ENCODE results near the gene HNF4A.

Gene HNF4A

GRCh38 chr20:44405785-44406571 lies 50.5 kb downstream of the HNF4A start:
- no peak for DNase-seq (ENCODE audit: low read depth, low spot score)

GRCh38 chr20:44406572-44407137 lies 51.2 kb downstream of the HNF4A start:
- DNase-seq (ENCODE audit: low read depth, low spot score), result no peak

- DNase-seq (ENCODE audit: low read depth, low spot score), result no peak
These were observed 52.1 kb downstream of the HNF4A start for GRCh38 chr20:44407402-44408184.

- no peak for DNase-seq (ENCODE audit: low read depth, low spot score)
These were observed 53.7 kb downstream of the HNF4A start for GRCh38 chr20:44409132-44409600.

- no peak for DNase-seq (ENCODE audit: low read depth, low spot score)
These were observed 55.1 kb downstream of the HNF4A start for GRCh38 chr20:44410583-44411019.

- DNase-seq (ENCODE audit: low read depth, low spot score), result no peak
These were observed 55.7 kb downstream of the HNF4A start for GRCh38 chr20:44411020-44411756.

GRCh38 chr20:44411757-44412401 lies 56.4 kb downstream of the HNF4A start:
- no peak for DNase-seq (ENCODE audit: low read depth, low spot score)

DNA sequence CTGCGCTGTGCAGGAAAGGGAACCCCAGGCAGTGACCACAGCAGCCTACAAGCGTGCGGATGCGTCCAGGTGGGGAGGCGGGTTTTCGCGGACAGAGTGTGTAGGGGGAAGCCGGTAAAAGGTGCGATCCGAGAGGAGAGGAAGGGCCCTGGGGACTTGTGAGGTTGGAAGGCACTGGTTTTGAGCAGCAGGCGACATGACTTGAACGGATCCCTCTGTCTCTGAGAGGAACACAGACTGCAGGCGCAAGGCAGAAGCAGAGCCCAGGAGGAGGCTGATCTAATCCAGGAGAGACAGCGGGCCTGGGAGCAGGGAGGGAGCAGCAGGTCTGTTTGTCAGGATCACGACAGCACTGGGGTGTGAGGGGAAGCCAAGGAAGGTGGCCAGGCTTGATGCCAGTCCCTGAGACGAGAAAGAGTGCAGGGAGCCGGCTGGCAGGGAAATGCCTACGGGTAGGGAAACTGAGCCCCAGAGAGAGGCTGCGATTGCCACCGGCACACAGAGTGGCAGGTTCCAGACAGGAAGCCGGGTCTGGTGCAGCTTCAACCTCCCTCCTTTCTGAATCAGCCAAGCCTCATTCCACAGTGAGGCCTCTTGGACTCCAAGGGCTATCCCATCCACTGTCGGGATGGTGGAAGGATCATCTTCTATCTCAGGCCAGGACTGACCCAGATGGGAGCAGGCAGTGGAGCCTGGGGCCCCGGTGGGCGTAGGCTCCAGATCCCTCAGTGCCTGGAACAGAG lies 57.1 kb downstream of the HNF4A start:
- DNase-seq (ENCODE audit: low read depth, low spot score), result no peak

DNA sequence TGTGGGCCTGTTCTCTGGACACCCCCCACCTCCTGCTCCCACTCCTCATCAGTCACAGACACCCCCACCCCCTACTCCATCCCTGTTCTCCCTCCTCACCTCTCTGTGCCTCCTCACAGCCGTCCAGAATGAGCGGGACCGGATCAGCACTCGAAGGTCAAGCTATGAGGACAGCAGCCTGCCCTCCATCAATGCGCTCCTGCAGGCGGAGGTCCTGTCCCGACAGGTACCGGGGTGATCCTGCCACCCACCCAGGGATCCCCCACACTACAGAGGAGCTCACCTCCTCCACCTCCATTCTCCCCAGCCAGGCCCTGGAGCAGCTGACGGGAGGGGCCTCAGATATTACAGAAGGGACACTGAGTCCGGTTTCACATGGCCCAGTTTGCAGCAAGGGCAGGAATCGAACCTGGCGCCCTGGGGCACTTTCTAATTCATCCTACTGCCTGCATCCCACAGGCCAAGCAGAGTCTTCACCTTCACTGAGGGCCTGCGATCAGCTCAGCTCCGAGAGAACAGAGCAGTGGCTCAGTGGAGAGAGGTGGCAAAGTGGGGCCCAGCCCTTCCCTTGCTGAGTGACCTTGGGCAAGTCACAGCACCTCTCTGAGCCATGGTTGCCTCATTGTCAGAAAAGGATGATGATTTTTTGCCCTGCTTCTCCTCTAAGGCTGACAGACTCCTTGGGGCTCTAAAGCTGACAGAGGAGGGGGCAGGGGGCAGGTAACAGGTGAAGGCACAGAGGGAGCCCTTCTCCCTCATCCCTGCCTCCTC lies 58.3 kb downstream of the HNF4A start:
- DNase-seq (ENCODE audit: low read depth, low spot score), result no peak

DNA sequence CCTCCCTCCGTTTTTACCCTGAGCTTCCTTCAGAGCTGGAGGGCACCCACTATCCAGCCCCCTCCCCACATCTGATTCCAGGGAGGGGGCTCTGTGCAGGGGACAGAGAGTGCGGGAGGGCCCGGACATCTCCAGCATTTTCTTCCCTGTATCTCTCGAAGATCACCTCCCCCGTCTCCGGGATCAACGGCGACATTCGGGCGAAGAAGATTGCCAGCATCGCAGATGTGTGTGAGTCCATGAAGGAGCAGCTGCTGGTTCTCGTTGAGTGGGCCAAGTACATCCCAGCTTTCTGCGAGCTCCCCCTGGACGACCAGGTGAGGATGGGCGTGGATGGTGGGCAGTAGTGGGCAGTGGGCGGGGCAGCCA lies 58.8 kb downstream of the HNF4A start:
- DNase-seq (ENCODE audit: low read depth, low spot score), result no peak

DNA sequence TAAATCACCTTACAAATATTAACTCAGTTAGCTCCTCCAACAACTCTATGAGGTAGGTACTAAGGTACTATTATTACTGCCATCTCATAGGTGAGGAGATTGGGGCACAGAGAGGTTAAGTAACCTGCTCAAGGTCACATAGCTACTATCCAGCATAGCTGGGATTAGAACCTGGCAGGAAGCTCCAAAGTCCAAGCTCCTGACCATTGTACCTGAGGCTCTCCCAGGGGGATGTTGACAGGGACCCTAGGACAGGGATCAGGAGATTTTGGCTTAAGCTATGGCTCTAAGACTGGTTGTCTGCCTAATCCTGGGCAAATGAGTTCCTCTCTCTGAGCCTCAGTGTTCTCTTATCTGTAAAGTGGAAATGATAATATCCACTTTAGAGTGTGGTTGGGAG lies 59.3 kb downstream of the HNF4A start:
- DNase-seq (ENCODE audit: low read depth, low spot score), result no peak

DNA sequence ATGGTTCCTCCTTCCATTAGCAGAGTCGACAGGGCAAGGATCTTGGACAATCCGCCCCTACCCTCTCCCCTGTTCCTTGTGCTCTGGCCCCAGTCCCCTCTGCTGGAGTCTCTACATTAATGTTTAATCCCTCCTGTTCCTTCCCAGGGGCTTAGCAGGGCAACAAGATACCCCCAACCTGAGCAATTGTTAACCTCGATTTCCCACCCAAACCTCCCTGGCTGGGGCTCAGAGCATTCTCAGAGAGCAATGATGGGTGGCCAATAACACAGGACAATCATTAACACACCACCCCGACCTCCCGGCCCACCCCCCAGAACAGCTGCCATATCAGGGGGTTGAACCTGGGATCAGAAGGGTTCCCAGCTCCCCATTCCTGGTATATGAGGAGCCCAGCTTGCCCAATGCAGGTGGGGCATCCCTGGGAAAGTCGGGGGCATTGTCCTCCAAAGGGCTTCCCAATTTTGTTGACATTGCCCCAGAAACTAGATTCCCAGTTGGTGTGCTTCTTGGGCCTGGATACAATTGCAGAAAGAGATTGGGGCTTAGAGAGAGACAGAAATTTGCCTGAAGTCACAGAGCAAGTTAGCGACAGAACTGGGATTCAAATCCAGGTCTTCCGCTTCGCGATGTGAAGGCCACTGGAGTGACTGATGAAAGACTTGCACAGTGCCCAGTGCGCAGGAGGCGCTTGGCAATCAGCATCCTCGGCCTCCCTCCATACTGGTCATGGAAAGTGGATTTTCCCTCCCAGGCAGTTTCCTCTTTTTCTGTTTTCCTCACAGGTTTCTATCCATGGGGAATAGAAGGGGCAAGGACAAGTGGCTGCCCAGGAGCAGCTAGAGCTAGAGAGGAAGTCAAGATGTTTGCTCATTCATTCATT lies 60.6 kb downstream of the HNF4A start:
- no peak for DNase-seq (ENCODE audit: low read depth, low spot score)

- no peak for DNase-seq (ENCODE audit: low read depth, low spot score)
These were observed 62.8 kb downstream of the HNF4A start for GRCh38 chr20:44418069-44418905.

DNA sequence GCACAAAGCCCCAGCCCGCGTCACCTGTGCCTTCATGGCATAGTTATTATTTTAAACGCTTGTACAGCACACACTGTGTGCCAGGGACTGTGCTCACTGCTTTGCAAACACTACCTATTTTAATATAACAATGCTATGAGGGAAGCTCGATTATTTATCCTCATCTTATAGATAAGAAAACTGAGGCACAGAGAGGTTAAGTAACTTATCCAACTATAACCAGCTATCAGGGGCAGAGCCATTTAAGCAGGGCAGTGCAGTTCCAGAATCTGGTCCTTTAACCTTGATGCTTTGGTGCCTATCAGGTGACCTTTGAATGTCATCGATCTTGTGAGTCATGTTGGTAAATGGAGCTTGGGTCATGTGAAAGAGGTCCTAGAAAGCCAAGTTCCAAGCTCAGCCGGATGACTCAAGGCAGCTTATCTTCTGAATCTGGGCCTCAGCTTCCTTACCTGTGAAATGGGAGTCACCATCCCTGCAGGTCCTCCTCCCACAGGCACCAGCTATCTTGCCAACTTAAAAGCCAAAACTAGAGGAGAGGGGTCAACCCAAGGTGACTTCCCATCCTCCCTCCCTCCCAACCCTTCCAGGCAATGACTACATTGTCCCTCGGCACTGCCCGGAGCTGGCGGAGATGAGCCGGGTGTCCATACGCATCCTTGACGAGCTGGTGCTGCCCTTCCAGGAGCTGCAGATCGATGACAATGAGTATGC lies 63.8 kb downstream of the HNF4A start:
- no peak for DNase-seq (ENCODE audit: low read depth, low spot score)

- DNase-seq (ENCODE audit: low read depth, low spot score), result no peak
These were observed 65.0 kb downstream of the HNF4A start for GRCh38 chr20:44420497-44420896.

GRCh38 chr20:44422083-44422482 lies 66.6 kb downstream of the HNF4A start:
- DNase-seq (ENCODE audit: low read depth, low spot score), result no peak

- no peak for DNase-seq (ENCODE audit: low read depth, low spot score)
These were observed 68.0 kb downstream of the HNF4A start for GRCh38 chr20:44423480-44423879.
